ENCODE data around the gene SPAG17. TPM values are rescaled to one million over a fixed set of nuclear protein-coding genes. Genes with fewer than 3 reads are reported as not detected.

Gene SPAG17
- total and polyA plus RNA-seq, 2 of the 13 experiments (the other 11 are each of a cell fraction or from before 2014, with no cell fraction given) = not detected

DNA sequence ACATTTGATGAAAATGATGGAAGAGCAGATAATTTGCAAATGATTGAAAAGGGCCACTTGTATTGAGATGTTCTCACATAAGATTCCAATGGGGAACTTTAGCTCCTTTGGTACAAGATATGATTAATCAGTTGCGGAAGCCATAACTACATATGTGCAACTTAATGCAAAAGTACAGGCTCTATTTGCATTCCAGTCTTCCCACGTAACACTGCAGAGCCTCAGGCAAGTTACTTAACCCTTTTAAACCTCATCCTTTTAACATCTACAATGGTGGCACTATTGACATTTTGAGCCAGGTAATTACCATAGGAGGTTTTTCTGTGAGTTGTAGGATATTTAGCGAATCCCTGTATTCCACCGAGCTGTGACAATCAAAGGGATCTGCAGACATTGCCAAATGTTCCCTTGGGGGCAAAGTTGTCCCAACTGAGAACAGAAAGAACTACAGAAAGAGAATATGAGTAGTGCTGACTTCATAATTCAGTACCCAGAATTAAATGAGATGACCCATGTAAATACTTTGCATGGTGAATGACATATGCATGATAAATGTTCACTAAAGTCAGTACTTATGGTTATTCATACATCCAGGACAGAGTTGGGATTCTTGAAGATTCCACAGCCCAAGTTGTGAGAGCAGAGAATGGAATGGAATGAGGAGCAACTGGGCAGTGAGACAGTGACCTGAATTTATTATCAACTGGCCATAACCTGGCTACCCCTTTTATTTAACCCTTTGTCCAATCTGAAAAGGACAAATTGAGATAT is 62.6 kb downstream of the SPAG17 start:
- ChIA-PET POLR2A (no interaction called here), CTCF (ENCODE audit: low intra/inter-chr PET ratio, low total read pairs) (no interaction called here)
- TF ChIP-seq FOXK1 (CRISPR knock-in tag; IDR thresholded peaks at IDR 0.05; ENCODE audit: borderline replicate concordance, low read depth) = no peak
- TF ChIP-seq MYC (CRISPR knock-in tag; IDR thresholded peaks at IDR 0.05; ENCODE audit: borderline replicate concordance) = no peak
- TF ChIP-seq SIN3B (IDR thresholded peaks at IDR 0.05; ENCODE audit: low read length) = no peak
- no peak for TF ChIP-seq ZMYM2 (CRISPR knock-in tag; IDR thresholded peaks at IDR 0.05)
- TF ChIP-seq, protein P1, sequence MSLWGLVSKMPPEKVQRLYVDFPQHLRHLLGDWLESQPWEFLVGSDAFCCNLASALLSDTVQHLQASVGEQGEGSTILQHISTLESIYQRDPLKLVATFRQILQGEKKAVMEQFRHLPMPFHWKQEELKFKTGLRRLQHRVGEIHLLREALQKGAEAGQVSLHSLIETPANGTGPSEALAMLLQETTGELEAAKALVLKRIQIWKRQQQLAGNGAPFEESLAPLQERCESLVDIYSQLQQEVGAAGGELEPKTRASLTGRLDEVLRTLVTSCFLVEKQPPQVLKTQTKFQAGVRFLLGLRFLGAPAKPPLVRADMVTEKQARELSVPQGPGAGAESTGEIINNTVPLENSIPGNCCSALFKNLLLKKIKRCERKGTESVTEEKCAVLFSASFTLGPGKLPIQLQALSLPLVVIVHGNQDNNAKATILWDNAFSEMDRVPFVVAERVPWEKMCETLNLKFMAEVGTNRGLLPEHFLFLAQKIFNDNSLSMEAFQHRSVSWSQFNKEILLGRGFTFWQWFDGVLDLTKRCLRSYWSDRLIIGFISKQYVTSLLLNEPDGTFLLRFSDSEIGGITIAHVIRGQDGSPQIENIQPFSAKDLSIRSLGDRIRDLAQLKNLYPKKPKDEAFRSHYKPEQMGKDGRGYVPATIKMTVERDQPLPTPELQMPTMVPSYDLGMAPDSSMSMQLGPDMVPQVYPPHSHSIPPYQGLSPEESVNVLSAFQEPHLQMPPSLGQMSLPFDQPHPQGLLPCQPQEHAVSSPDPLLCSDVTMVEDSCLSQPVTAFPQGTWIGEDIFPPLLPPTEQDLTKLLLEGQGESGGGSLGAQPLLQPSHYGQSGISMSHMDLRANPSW (CRISPR knock-in tag; IDR thresholded peaks at IDR 0.05; ENCODE audit: borderline replicate concordance) = no peak
- TF ChIP-seq, protein P2, sequence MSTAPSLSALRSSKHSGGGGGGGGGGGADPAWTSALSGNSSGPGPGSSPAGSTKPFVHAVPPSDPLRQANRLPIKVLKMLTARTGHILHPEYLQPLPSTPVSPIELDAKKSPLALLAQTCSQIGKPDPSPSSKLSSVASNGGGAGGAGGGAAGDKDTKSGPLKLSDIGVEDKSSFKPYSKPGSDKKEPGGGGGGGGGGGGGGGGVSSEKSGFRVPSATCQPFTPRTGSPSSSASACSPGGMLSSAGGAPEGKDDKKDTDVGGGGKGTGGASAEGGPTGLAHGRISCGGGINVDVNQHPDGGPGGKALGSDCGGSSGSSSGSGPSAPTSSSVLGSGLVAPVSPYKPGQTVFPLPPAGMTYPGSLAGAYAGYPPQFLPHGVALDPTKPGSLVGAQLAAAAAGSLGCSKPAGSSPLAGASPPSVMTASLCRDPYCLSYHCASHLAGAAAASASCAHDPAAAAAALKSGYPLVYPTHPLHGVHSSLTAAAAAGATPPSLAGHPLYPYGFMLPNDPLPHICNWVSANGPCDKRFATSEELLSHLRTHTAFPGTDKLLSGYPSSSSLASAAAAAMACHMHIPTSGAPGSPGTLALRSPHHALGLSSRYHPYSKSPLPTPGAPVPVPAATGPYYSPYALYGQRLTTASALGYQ (CRISPR knock-in tag; IDR thresholded peaks at IDR 0.05) = no peak
- TF ChIP-seq TCF12 (IDR thresholded peaks at IDR 0.05) = no peak
- TF ChIP-seq TCF12 (CRISPR knock-in tag; IDR thresholded peaks at IDR 0.05) = no peak
- no peak for TF ChIP-seq U2AF1 (optimal IDR thresholded peaks at IDR 0.05; ENCODE audit: low read depth, low read length)
- no peak for TF ChIP-seq ZNF337 (CRISPR knock-in tag; IDR thresholded peaks at IDR 0.05; ENCODE audit: borderline replicate concordance, low read depth)
- TF ChIP-seq, protein P3, sequence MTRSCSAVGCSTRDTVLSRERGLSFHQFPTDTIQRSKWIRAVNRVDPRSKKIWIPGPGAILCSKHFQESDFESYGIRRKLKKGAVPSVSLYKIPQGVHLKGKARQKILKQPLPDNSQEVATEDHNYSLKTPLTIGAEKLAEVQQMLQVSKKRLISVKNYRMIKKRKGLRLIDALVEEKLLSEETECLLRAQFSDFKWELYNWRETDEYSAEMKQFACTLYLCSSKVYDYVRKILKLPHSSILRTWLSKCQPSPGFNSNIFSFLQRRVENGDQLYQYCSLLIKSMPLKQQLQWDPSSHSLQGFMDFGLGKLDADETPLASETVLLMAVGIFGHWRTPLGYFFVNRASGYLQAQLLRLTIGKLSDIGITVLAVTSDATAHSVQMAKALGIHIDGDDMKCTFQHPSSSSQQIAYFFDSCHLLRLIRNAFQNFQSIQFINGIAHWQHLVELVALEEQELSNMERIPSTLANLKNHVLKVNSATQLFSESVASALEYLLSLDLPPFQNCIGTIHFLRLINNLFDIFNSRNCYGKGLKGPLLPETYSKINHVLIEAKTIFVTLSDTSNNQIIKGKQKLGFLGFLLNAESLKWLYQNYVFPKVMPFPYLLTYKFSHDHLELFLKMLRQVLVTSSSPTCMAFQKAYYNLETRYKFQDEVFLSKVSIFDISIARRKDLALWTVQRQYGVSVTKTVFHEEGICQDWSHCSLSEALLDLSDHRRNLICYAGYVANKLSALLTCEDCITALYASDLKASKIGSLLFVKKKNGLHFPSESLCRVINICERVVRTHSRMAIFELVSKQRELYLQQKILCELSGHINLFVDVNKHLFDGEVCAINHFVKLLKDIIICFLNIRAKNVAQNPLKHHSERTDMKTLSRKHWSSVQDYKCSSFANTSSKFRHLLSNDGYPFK (CRISPR knock-in tag; IDR thresholded peaks at IDR 0.05; ENCODE audit: borderline replicate concordance) = no peak
- no peak for TF ChIP-seq NFE2L2 (IDR thresholded peaks at IDR 0.05; ENCODE audit: low read length)
- TF ChIP-seq, protein P4, sequence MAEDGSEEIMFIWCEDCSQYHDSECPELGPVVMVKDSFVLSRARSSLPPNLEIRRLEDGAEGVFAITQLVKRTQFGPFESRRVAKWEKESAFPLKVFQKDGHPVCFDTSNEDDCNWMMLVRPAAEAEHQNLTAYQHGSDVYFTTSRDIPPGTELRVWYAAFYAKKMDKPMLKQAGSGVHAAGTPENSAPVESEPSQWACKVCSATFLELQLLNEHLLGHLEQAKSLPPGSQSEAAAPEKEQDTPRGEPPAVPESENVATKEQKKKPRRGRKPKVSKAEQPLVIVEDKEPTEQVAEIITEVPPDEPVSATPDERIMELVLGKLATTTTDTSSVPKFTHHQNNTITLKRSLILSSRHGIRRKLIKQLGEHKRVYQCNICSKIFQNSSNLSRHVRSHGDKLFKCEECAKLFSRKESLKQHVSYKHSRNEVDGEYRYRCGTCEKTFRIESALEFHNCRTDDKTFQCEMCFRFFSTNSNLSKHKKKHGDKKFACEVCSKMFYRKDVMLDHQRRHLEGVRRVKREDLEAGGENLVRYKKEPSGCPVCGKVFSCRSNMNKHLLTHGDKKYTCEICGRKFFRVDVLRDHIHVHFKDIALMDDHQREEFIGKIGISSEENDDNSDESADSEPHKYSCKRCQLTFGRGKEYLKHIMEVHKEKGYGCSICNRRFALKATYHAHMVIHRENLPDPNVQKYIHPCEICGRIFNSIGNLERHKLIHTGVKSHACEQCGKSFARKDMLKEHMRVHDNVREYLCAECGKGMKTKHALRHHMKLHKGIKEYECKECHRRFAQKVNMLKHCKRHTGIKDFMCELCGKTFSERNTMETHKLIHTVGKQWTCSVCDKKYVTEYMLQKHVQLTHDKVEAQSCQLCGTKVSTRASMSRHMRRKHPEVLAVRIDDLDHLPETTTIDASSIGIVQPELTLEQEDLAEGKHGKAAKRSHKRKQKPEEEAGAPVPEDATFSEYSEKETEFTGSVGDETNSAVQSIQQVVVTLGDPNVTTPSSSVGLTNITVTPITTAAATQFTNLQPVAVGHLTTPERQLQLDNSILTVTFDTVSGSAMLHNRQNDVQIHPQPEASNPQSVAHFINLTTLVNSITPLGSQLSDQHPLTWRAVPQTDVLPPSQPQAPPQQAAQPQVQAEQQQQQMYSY (CRISPR knock-in tag; IDR thresholded peaks at IDR 0.05) = no peak
- in situ Hi-C loops (cut with HindIII; ENCODE audit: extremely low pct_ligation_motif_present, low pct_unique_long_range_greater_than_20kb) (no loop called here), intact Hi-C loops (cut with micrococcal nuclease; ENCODE audit: unreplicated experiment) (no loop called here)
- Histone ChIP-seq H4K20me1 (ENCODE audit: insufficient read depth, low read length) (no peaks in the 10 kb centered on the region), H3K27ac (ENCODE audit: extremely low read length, insufficient read depth, low read length) (no peak overlapping the region), H3K27me3 (ENCODE audit: control insufficient read depth in 1 of 2, insufficient read depth in 2 of 2, low read length in 2 of 2) (no peaks in the 10 kb centered on the region), H3K9ac (ENCODE audit: insufficient read depth, low read depth, low read length) (no peak overlapping the region), H3K36me3 (replicated peaks in 1 of 2; ENCODE audit: control insufficient read depth in 1 of 2, insufficient read depth in 2 of 2, low read length in 2 of 2) (no peaks in the 10 kb centered on the region), H3K79me2 (ENCODE audit: insufficient read depth, low read length) (no peaks in the 10 kb centered on the region), H3K4me2 (ENCODE audit: low read depth, low read length) (no peak overlapping the region), H3K4me3 (replicated peaks in 1 of 3; ENCODE audit: insufficient read depth in 1 of 3, low read depth in 2 of 3, low read length in 3 of 3) (no peak overlapping the region), H3K4me1 (ENCODE audit: insufficient read depth, low read length) (peaks cover 20% of the 10 kb centered on the region), H2AFZ (ENCODE audit: low read length) (no peak overlapping the region), H3K9me3 (ENCODE audit: low read length) (no peaks in the 10 kb centered on the region)
- BruUV-seq (replicated peaks) = no TSS peak
- no peak for ATAC-seq
- 1% methylated on average over 4 of the region's 4 CpGs for WGBS (ENCODE audit: low lambda C conversion rate)
- no peak for FAIRE-seq
- DNase-seq (ENCODE audit: low spot score) = no peak
